ENCODE measurements around the gene ZNF776.
"Not testable (repeated sequence)": the region's sequence is repeated elsewhere in the genome, so short reads cannot be mapped to it uniquely, and the experiment has no call there.

ZNF776 gene

DNA sequence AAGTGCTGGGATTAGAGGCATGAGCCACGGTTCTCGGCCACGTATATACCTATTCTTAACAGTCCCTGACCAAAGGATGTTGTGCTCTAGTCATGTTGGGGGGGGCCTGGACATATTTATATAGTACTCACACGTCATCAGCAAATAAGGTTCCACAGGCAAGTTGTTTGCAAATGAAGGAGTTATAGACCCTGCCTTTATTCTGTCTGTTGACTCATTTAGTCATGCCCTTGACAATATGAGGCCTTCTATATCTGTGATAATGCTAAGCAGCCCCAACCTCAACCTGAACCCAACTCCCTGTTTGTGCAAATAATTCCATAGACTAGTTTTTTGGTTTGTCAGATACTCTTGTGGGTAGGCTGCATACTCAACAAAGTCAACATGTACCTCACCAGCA lies 31.7 kb downstream of the ZNF776 start:
- no peak for DNase-seq (ENCODE audit: low read depth in 3 of 3)

DNA sequence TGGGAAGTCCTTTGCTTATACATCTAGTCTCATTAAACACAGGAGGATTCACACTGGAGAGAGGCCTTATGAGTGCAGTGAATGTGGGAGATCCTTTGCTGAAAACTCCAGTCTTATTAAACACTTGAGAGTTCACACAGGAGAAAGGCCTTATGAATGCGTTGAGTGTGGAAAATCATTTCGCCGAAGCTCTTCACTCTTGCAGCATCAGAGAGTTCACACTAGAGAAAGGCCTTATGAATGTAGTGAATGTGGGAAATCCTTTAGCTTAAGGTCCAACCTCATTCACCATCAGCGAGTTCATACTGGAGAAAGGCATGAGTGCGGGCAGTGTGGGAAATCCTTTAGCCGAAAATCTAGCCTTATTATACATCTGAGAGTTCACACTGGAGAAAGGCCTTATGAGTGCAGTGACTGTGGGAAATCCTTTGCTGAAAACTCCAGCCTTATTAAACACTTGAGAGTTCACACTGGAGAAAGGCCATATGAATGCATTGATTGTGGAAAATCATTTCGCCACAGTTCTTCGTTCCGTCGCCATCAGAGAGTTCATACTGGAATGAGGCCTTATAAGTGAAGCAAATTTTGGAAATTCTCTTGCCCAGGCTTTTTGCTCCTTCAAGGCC lies 32.7 kb downstream of the ZNF776 start:
- no peak for DNase-seq (ENCODE audit: low read depth in 3 of 3)

DNA sequence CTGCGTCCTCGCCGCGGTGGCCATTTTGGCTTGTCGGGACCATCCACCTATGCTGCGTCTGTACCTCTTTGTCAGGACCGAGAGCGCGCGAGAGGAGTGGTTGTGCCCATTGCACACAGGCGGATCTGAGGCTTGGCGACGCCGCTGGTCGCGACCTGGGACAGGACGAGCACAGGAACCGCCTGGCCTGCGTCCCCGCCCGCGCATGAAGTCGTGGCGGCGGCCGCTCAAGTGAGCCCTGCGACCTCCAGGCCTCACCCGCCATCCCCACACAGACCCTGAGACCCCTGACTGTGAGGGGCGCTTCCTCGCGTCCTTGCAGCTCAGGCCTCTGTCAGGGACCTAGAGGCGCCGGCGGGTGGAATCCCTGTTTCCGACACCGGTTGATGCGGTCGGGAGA lies 39.7 kb downstream of the ZNF776 start:
- DNase-seq (ENCODE audit: low read depth in 3 of 3), result no peak

DNA sequence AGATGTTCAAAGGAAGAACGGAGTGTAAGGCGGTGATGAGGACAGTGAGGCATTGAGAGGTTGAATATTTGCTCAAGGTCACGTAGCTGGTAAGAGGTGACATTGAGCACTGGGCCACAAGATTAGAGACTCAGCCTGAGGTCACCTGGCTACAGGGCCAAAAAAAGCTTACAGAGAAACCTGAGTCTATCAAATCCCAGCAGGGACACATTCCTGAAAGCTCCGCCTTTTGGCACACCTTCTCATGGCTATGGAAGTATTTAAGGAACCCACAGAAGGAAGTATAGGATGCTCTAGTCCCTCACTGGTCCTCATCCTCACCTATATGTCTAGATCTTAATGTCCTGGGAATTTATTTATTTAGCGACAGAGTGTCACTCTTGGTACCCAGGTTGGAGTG lies 40.3 kb downstream of the ZNF776 start:
- DNase-seq (ENCODE audit: low read depth in 3 of 3), result no peak

DNA sequence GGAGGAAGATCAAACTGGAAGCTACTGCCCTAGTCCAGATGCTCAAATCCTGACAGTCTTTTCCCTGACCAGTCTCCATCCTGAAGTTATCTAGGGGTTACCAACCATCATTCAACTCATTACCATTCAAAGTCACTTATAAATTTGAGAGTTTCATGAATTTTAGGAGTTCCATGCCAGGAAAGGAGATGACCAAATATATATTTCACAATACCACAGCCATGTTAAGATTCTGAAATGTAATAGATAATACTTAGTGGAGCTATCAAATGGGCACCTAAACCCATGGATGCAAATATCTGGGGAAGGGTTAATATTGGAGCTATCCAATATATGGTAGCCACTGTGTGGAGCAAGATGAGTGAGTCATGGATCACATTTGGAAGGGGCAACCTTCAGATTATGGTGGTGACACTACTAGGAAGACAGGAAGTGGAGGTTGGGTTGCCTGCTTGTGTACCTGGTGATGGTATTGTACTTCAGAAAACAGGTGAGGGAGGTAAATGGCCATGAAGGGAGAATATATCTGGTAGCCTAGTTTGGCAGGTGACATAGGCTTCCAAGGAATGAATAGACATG lies 41.6 kb downstream of the ZNF776 start:
- DNase-seq (ENCODE audit: low read depth in 3 of 3), result no peak

DNA sequence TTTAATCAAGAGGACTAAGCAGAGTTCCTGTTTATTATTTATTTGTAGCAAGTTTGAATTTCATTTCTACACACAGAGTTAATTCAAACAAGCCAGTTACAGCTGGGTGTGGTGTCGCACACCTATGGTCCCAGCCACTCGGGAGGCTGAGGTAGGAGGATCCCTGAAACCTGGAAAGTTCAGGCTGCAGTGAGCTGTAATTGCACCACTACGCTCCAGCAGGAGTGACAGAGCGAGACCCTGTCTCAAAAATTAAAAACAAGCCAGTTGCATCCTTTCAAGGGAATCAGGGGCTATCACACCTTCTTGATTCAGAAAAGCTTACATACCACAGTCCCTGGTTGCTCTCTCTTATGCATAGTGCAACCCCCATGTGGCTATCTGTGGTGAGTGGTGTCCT lies 42.7 kb downstream of the ZNF776 start:
- no peak for DNase-seq (ENCODE audit: low read depth in 3 of 3)

DNA sequence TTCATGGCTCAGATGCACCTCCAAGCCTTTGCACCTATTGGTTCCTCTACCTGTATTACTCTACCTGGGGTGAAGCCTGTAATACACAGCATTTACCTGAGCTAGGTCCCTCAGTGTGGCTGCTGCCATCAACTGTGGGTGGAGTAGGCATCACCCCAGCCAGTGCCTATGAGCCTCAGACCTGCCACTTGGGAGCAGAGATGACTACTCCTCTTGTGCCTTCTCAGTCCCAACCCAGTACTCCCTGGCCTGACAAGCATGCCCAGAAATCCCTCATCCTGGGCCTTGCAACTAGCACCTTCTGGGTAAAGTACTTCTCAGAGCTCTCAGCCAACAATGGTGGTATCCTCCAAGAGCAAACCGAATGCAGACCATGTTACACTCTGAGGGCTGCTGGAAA lies 50.0 kb downstream of the ZNF776 start:
- not testable (repeated sequence) for DNase-seq (ENCODE audit: low read depth in 3 of 3)

DNA sequence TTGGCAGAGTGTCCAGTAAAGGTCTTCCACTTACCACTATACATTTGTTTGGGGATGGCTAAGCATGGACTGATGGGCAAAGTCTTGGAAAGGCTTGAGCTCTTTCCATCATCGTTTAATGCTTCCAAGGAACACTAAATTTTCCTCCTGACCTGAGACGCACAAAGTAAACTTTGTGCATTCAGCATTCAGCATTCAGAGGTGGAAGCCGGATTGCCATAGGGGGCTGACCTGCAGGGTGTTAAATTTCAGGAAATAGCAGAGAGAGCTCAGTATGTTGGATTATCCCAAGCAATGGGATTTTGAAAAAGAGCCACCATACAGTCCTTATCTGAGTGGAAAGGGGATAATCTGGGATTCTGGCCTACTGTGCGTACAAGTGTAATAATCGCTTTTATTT lies 54.1 kb downstream of the ZNF776 start:
- DNase-seq (ENCODE audit: low read depth in 3 of 3), result no peak

DNA sequence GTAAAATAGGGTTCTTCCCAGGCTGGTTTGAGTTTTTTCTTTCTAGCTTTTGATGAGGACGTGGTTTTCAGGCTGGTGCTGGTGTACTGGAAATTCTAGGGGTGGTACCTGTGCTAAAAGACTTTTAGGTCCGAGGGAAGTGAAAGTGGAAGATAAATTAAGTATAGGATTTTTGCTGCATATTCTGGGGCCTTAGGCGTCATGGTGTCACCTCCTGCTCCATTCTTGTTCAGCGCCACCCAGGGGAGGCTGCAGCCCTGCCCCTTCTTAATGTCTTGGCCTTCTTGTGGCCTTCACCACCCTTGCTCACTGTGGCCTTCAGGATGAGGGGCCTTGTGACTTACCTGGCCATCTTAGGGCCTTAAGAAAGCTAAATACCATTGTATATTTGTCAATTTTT lies 55.7 kb downstream of the ZNF776 start:
- DNase-seq (ENCODE audit: low read depth in 3 of 3), result no peak

DNA sequence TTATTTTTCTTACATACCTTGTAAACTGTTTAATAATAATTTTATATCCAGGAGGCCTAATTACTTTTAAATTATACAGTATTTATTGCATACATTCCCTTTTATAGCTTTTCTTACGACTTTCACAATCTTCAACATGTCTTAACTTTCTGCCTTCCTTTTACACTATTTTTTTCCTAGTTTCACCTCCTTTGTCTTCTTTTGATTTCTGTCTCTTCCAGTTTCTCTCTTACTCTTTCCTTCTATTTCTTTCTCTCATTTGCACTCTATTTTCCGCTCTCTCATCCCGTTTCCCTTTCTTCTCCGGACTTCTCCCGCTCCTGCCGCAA lies 56.6 kb downstream of the ZNF776 start:
- DNase-seq (ENCODE audit: low read depth in 3 of 3), result no peak

DNA sequence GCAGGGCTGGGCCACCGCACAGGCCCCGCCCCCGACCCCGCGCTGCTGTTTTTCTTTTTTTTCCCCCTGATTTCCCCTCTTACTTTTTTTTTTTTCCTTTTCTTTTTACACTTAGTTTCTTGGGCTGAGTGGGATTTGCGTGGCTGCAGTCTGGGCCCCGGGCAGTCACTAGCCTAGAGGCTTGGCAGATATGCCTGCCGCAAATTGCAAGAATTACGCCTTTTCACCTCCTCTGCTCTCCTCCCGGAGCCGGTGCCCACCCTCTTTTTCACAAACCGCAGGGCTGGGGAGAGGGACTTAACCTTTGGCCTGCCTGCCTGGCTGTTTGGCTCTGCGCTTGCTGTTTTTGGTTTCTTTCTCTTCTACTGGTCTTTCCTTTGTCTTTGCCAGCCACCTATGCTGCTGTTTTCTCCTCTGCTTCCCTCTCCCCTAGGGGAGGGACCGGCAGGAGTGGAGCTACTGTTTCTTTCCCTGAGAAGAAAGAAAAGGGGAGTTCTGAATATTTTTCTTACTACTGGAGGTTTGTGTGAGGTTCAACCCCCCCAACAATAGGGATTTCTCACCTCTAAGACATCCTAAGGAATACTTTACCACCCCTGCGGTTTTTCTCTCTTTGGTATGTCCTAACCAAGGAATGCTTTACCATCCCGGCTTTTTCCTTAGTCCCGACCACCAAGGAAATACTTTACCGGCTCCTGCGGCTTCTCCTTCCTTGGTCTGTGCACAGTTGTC lies 57.1 kb downstream of the ZNF776 start:
- no peak for DNase-seq (ENCODE audit: low read depth in 3 of 3)

DNA sequence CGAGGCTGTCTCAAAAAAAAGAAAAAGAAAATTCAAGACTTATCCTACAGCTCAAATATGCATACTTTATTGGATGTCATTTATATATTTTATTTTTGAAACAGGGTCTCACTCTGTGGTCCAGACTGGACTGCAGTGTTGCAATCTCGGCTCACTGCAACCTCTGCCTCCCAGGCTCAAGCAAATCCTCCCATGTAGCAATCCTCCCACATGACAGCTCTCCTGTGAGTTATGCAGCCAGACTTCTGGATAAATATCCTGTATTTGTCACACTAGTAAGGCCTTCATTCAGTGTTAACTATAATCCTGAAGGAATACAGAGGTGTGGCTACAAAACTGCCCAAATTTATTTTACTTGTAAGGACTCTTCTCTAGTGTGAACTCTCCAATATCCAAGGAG lies 60.9 kb downstream of the ZNF776 start:
- DNase-seq (ENCODE audit: low read depth in 3 of 3), result no peak
